Measurements from ENCODE around the gene PTBP3.

- no peak for TF ChIP-seq HDGF (IDR thresholded peaks at IDR 0.05; ENCODE audit: borderline replicate concordance)
- TF ChIP-seq FOXA1 (IDR thresholded peaks at IDR 0.05), result no peak
- TF ChIP-seq SP1 (IDR thresholded peaks at IDR 0.05), result no peak
- no peak for TF ChIP-seq L3MBTL2 (conservative IDR thresholded peaks at IDR 0.05)
- no peak for TF ChIP-seq SUZ12 (IDR thresholded peaks at IDR 0.05)
- no peak for TF ChIP-seq ELF4 (IDR thresholded peaks at IDR 0.05)
- TF ChIP-seq ARNT (IDR thresholded peaks at IDR 0.05), result no peak
- no peak for TF ChIP-seq FOXM1 (IDR thresholded peaks at IDR 0.05; ENCODE audit: borderline replicate concordance)
- TF ChIP-seq CTBP1 (IDR thresholded peaks at IDR 0.05; ENCODE audit: borderline replicate concordance), result no peak
- no peak for TF ChIP-seq LEF1 (IDR thresholded peaks at IDR 0.05; ENCODE audit: borderline replicate concordance)
- no peak for TF ChIP-seq PKNOX1 (IDR thresholded peaks at IDR 0.05)
Measured at GRCh38 chr9:112226091-112226490, 107.3 kb downstream of the PTBP3 start.

Data from HEK293T (cell line).